Left colon (tissue), 2 donors: ENCODE results near the gene HSPA1B. TPM values are rescaled to one million over a fixed set of nuclear protein-coding genes. Genes with fewer than 3 reads are reported as not detected.
A peak's percentile ranks its signal among the peaks of the same experiment; 100 is the strongest.

Source experiments
- ATAC-seq: fragments of 200-7000 bp; cut with Tn5 transposase; one replicate; pipeline ENCODE4 v1.9.1; 2020; ENCODE audit warnings: mild to moderate bottlenecking, moderate library complexity
- DNase-seq, 2 donors: peaks; one replicate each; pipeline ENCODE4 v3.0.0-alpha.2; 2020
- intact Hi-C, 2 donors: fragments of 100-400 bp; cut with DNase I in 1 of 2; cut with micrococcal nuclease in 1 of 2; formaldehyde crosslinking; loops; one replicate each; pipeline versions ENCODE4 v1.11.2 to v1.14.0; 2022; cut with DNase I, micrococcal nuclease
- total RNA-seq, 2 donors: library from RNA; stranded (reverse); fragmentation: NEBNext Ultra II Directional; extraction: Animal tissue kit (Norgen Biotek cat#: 25700); gene quantifications; one replicate each; pipeline ENCODE4 v1.2.1, GENCODE V29; 2021
- donor health status: DM: no; HTN: no; CAD: no.
- donor health status: DM: yes; HTN: yes; CAD: no.

Gene HSPA1B
- total RNA-seq, 2 donors from 2014 or later: 252 to 296 TPM

GRCh38 chr6:31870385-31870921 is 42.9 kb downstream of the HSPA1B start:
- intact Hi-C loops: no loop called here
- no peak for DNase-seq
- ATAC-seq: no peak

DNA sequence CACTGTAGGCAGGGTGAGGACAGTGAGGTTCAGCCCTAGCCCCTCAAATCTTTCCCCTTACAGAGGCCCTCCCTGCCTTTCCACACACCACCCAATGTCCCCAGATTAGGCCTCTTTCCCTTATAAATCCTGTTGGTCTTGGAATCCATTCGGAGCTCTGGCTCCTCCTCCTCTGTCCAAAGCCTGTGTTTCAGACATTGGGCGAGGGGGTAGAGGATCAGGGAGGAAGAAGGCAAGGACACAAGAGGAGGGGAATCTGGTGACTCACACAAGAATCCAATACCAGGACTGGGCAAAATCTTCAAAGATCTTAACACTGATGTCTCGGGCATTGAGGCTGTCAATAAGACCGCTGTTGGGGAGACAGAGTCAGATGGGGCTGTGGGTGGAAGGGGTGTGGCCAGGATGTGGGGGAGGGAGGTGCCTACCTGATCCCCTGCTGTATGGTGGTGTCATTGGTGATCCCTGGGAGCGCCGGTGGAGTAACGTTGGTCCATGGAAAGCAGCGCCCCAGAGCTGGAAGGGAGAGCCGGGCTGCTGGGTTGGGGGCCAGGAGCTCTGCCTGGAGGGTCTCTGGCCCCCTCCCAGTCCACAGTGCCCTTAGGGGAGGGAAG is 43.6 kb downstream of the HSPA1B start:
- no peak for ATAC-seq
- DNase-seq: no peak
- intact Hi-C loops: no loop called here

- DNase-seq: no peak
- no peak for ATAC-seq
- intact Hi-C loops: no loop called here
Measured at GRCh38 chr6:31874084-31874670, 46.6 kb downstream of the HSPA1B start.

- ATAC-seq (peak; percentile 12), DNase-seq (no peak)
- intact Hi-C loops: no loop called here
Measured at GRCh38 chr6:31874836-31875572, 47.5 kb downstream of the HSPA1B start.

GRCh38 chr6:31875877-31876276 is 48.3 kb downstream of the HSPA1B start:
- intact Hi-C loops: no loop called here
- ATAC-seq (no peak), DNase-seq (no peak)

GRCh38 chr6:31876357-31876756 is 48.8 kb downstream of the HSPA1B start:
- no peak for DNase-seq
- intact Hi-C loops: no loop called here
- no peak for ATAC-seq

DNA sequence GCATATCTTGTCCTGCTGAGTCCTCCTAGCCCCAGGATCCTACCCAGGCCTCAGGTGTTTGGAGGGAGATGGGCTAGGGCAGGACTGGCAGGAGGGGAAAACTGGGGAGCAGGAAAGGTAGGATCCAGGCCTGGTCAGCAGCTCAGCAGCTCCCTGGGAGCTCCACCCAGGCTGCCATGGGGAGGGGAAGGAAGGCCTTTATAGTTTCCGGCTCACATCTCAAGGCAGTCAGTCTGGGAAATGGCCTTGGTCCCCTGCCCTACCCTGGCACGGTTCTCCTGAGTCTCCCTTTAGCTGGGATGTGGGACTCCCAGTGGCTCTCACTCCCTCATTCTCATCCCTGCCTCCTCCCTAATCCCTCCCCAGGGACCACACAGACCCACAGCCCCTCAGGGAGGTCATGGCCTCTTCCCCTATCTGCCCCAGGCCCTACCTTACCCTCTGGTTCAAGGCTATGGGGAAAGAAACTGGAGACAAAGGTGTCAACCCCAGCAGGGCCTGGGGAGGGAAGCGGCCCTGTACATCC is 49.6 kb downstream of the HSPA1B start:
- intact Hi-C loops: no loop called here
- ATAC-seq: peak; percentile 60
- DNase-seq: peak; percentile 73 to 74

GRCh38 chr6:31877651-31878161 is 50.2 kb downstream of the HSPA1B start:
- intact Hi-C loops: no loop called here
- DNase-seq (peak; percentile 86 to 97), ATAC-seq (peak; percentile 79)

- DNase-seq: no peak
- intact Hi-C loops: no loop called here
Measured at GRCh38 chr6:31878222-31878621, 50.7 kb downstream of the HSPA1B start.

GRCh38 chr6:31878726-31879125 is 51.2 kb downstream of the HSPA1B start, which contains the start of gene SLC44A4:
Gene SLC44A4 (minus strand): TSS chr6:31878997. CDS start chr6:31878980, 17 bp downstream.
- intact Hi-C loops: no loop called here
- DNase-seq (peak; percentile 76 to 79), ATAC-seq (peak; percentile 58)

More at GRCh38 chr6:31878222-31878621, 50.7 kb downstream of the HSPA1B start:
- peak; percentile 14 for ATAC-seq

DNA sequence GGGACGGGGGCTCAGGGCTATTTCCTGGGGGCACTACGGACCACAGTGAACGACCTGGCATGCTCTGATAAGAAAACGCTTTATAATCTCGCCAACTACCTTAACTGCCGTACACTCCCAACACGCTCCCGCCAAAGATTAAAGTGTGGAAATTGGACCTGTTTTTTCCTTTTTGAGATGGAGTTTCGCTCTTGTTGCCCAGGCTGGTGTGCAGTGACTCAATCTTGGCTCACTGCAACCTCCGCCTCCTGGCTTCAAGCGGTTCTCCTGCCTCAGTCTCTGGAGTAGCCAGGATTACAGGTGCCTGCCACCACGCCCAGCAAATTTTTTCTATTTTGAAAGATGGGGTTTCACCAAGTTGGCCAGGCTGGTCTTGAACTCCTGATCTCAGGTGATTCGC is 51.6 kb downstream of the HSPA1B start:
- DNase-seq (no peak), ATAC-seq (no peak)
- intact Hi-C loops: no loop called here

Other genes starting within 250 kb of the HSPA1B start
- 1 to 10 TPM in 1 of 2 donors, under 1 TPM in 1; 0.70 to 3.0 TPM for gene LTB, start 245.3 kb upstream of the HSPA1B start, total RNA-seq
- 1 to 10 TPM; 2.4 to 5.8 TPM for gene LST1, start 241.5 kb upstream of the HSPA1B start, total RNA-seq
- gene NCR3, start 234.7 kb upstream of the HSPA1B start, total RNA-seq: 1 to 10 TPM in 1 of 2 donors, not detected in 1; 1.1 TPM
- 10 to 100 TPM in 1 of 2 donors, 1 to 10 TPM in 1; 5.2 to 15.0 TPM for gene AIF1, start 212.5 kb upstream of the HSPA1B start, total RNA-seq
- gene PRRC2A, start 207.0 kb upstream of the HSPA1B start, total RNA-seq: 100 to 1,000 TPM in 1 of 2 donors, 10 to 100 TPM in 1; 92.9 to 110 TPM
- gene BAG6, start 175.1 kb upstream of the HSPA1B start, total RNA-seq: 100 to 1,000 TPM; 272 to 282 TPM
- 1 to 10 TPM; 2.0 to 3.1 TPM for gene APOM, start 171.8 kb upstream of the HSPA1B start, total RNA-seq
- gene C6orf47, start 167.0 kb upstream of the HSPA1B start, total RNA-seq: 10 to 100 TPM; 35.7 to 36.3 TPM
- gene GPANK1, start 162.7 kb upstream of the HSPA1B start, total RNA-seq: 10 to 100 TPM; 11.1 to 15.2 TPM
- gene CSNK2B, start 161.7 kb upstream of the HSPA1B start, total RNA-seq: 100 to 1,000 TPM; 137 to 155 TPM
- 1 to 10 TPM; 8.7 to 9.9 TPM for gene LY6G5B, start 157.8 kb upstream of the HSPA1B start, total RNA-seq
- 1 to 10 TPM; 1.6 to 2.5 TPM for gene LY6G5C, start 146.7 kb upstream of the HSPA1B start, total RNA-seq
- 10 to 100 TPM; 51.5 to 53.9 TPM for gene ABHD16A, start 124.4 kb upstream of the HSPA1B start, total RNA-seq
- gene LY6G6F, start 120.9 kb upstream of the HSPA1B start, total RNA-seq: not detected
- not detected for gene LY6G6D, start 112.4 kb upstream of the HSPA1B start, total RNA-seq
- not detected for gene LY6G6C, start 106.0 kb upstream of the HSPA1B start, total RNA-seq
- gene MPIG6B, start 104.4 kb upstream of the HSPA1B start, total RNA-seq: under 1 TPM in 1 of 2 donors, not detected in 1; 0.20 TPM
- gene DDAH2, start 98.4 kb upstream of the HSPA1B start, total RNA-seq: 100 to 1,000 TPM in 1 of 2 donors, 10 to 100 TPM in 1; 84.2 to 139 TPM
- gene CLIC1, start 91.2 kb upstream of the HSPA1B start, total RNA-seq: 100 to 1,000 TPM; 502 to 513 TPM
- gene MSH5, start 87.7 kb upstream of the HSPA1B start, total RNA-seq: 10 to 100 TPM; 18.7 to 26.9 TPM
- 1 to 10 TPM; 3.2 to 3.9 TPM for gene SAPCD1, start 65.1 kb upstream of the HSPA1B start, total RNA-seq
- 10 to 100 TPM; 11.4 to 11.8 TPM for gene VWA7, start 50.4 kb upstream of the HSPA1B start, total RNA-seq
- 10 to 100 TPM; 35.3 to 58.1 TPM for gene VARS1, start 32.0 kb upstream of the HSPA1B start, total RNA-seq
- 10 to 100 TPM; 33.0 to 33.5 TPM for gene LSM2, start 20.8 kb upstream of the HSPA1B start, total RNA-seq
- gene HSPA1L, start 12.5 kb upstream of the HSPA1B start, total RNA-seq: 1 to 10 TPM in 1 of 2 donors, under 1 TPM in 1; 0.89 to 1.1 TPM
- 100 to 1,000 TPM; 124 to 136 TPM for gene HSPA1A, start 12.2 kb upstream of the HSPA1B start, total RNA-seq
- gene NEU1, start 35.1 kb downstream of the HSPA1B start, total RNA-seq: 10 to 100 TPM; 33.1 to 63.5 TPM
- 100 to 1,000 TPM; 763 to 988 TPM for gene SLC44A4, start 51.3 kb downstream of the HSPA1B start, total RNA-seq
- gene EHMT2, start 70.0 kb downstream of the HSPA1B start, total RNA-seq: 10 to 100 TPM; 28.0 to 30.5 TPM
- 1 to 10 TPM; 2.7 to 2.9 TPM for gene ZBTB12, start 74.3 kb downstream of the HSPA1B start, total RNA-seq
- 10 to 100 TPM in 1 of 2 donors, 1 to 10 TPM in 1; 6.1 to 18.2 TPM for gene C2, start 100.0 kb downstream of the HSPA1B start, total RNA-seq
- 10 to 100 TPM; 22.2 to 58.8 TPM for gene CFB, start 118.4 kb downstream of the HSPA1B start, total RNA-seq
- gene NELFE, start 131.2 kb downstream of the HSPA1B start, total RNA-seq: 10 to 100 TPM; 47.9 to 51.3 TPM
- 10 to 100 TPM; 55.4 to 70.8 TPM for gene SKIC2, start 131.4 kb downstream of the HSPA1B start, total RNA-seq
- 10 to 100 TPM; 14.4 to 15.8 TPM for gene DXO, start 144.4 kb downstream of the HSPA1B start, total RNA-seq
- 10 to 100 TPM in 1 of 2 donors, 1 to 10 TPM in 1; 4.1 to 40.0 TPM for gene C4A, start 154.3 kb downstream of the HSPA1B start, total RNA-seq
- 10 to 100 TPM in 1 of 2 donors, 1 to 10 TPM in 1; 3.8 to 31.2 TPM for gene C4B, start 187.1 kb downstream of the HSPA1B start, total RNA-seq
- gene CYP21A2, start 210.7 kb downstream of the HSPA1B start, total RNA-seq: under 1 TPM in 1 of 2 donors, not detected in 1; 0.15 TPM